ENCODE results near the gene LRMDA. TPM values are rescaled to one million over a fixed set of nuclear protein-coding genes. Genes with fewer than 3 reads are reported as not detected.

Gene LRMDA
- total RNA-seq, 3 donors from 2014 or later (not counting 1 experiment from before 2014, with no cell fraction given) = 1.4 to 2.4 (median 2.1) TPM

DNA sequence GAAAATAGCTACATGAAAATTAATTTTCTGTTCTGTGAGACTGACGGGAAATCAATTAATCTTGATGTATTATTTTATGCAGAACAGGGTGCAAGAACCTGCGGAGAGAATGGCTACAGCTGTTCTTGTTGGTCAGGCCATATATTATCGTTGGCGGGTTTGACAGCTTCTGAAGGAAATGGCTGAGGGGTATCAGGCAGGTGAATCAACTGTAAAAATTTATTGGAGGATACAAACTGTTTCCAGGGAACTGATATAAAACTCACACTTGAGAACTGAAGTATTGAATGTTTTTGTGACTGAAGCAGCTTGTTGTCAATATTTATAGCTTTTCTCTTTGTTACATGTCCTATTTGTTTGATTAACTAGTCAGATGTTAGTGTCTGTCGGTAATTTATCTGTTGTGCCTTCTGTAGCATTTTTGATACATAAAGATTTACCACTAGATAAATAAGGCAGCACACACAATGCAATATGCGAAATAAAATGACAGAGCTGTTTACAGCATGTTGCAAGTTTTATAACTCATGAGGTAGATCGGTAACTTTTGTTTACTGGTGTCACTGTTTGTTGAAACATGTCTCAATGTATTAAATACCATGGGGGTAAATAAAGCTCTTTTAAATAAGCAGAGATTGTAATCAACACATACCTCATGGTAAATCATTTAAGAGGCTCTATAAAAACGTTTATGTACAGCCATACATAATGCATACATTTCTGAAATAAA, 308.2 kb downstream of the LRMDA start:
- Mint-ChIP-seq H3K27me3 (ENCODE audit: low read depth in 2 of 2) (peaks cover 0 to 8% of the 10 kb centered on the region in 2 donors), H3K36me3 (no peaks in the 10 kb centered on the region), H3K4me3 (no peak overlapping the region), H3K4me1 (no peaks in the 10 kb centered on the region), H3K27ac (no peak overlapping the region), H3K9me3 (no peaks in the 10 kb centered on the region)
- Histone ChIP-seq H3K4me1 (ENCODE audit: control insufficient read depth, insufficient read depth, low read length) (no peaks in the 10 kb centered on the region), H3K27ac (ENCODE audit: low read length) (no peak overlapping the region), H3K4me3 (ENCODE audit: low read length) (no peak overlapping the region), H3K9me3 (ENCODE audit: control insufficient read depth, insufficient read depth, low read length) (no peaks in the 10 kb centered on the region), H3K36me3 (ENCODE audit: control insufficient read depth, insufficient read depth, low read length) (no peaks in the 10 kb centered on the region), H3K27me3 (ENCODE audit: control insufficient read depth, insufficient read depth, low read length) (no peaks in the 10 kb centered on the region)
- no peak for ATAC-seq
- 86% methylated on average over 5 of the region's 8 CpGs for WGBS (ENCODE audit: insufficient coverage)
- intact Hi-C loops (cut with micrococcal nuclease) = no loop called here
- TF ChIP-seq, protein P1, sequence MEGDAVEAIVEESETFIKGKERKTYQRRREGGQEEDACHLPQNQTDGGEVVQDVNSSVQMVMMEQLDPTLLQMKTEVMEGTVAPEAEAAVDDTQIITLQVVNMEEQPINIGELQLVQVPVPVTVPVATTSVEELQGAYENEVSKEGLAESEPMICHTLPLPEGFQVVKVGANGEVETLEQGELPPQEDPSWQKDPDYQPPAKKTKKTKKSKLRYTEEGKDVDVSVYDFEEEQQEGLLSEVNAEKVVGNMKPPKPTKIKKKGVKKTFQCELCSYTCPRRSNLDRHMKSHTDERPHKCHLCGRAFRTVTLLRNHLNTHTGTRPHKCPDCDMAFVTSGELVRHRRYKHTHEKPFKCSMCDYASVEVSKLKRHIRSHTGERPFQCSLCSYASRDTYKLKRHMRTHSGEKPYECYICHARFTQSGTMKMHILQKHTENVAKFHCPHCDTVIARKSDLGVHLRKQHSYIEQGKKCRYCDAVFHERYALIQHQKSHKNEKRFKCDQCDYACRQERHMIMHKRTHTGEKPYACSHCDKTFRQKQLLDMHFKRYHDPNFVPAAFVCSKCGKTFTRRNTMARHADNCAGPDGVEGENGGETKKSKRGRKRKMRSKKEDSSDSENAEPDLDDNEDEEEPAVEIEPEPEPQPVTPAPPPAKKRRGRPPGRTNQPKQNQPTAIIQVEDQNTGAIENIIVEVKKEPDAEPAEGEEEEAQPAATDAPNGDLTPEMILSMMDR (IDR thresholded peaks at IDR 0.05) = no peak
- DNase-seq = no peak

DNA sequence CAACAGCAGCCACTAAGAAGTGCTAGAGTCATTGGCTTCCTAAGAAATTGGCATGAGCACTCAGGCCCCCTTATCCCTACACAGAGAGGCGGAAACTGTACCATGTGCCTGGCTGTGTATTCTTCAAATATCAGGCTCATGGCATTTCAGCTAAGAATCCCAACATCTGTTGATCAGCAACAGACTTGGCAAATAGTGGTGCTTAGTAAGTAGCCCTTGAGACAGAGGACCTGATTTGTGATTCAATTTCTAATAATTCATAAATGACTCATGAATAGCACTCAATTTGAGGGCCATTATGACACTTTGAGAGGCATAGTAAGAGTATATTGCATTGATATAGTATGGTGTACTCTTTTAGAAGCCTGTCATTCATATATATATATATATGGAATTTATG, 309.1 kb downstream of the LRMDA start:
- H3K4me1 ChIP-seq (ENCODE audit: control insufficient read depth, insufficient read depth, low read length) = no peaks in the 10 kb centered on the region
- intact Hi-C loops (cut with micrococcal nuclease) = no loop called here
- no peak for ATAC-seq
- WGBS (ENCODE audit: insufficient coverage) = 91% methylated on average over 1 of the region's 1 CpG
- DNase-seq = no peak
- Mint-ChIP-seq H3K36me3 (no peaks in the 10 kb centered on the region), H3K27ac (no peak overlapping the region), H3K9me3 (no peaks in the 10 kb centered on the region), H3K4me1 (no peaks in the 10 kb centered on the region), H3K27me3 (ENCODE audit: low read depth in 2 of 2) (peaks cover 0 to 8% of the 10 kb centered on the region in 2 donors), H3K4me3 (no peak overlapping the region)
- no peaks in the 10 kb centered on the region for H3K9me3 ChIP-seq (ENCODE audit: control insufficient read depth, insufficient read depth, low read length)
- H3K27ac ChIP-seq (ENCODE audit: low read length) = no peak overlapping the region
- TF ChIP-seq, protein P1 (IDR thresholded peaks at IDR 0.05) = no peak
- H3K27me3 ChIP-seq (ENCODE audit: control insufficient read depth, insufficient read depth, low read length) = no peaks in the 10 kb centered on the region
- H3K4me3 ChIP-seq (ENCODE audit: low read length) = no peak overlapping the region
- H3K36me3 ChIP-seq (ENCODE audit: control insufficient read depth, insufficient read depth, low read length) = no peaks in the 10 kb centered on the region

DNA sequence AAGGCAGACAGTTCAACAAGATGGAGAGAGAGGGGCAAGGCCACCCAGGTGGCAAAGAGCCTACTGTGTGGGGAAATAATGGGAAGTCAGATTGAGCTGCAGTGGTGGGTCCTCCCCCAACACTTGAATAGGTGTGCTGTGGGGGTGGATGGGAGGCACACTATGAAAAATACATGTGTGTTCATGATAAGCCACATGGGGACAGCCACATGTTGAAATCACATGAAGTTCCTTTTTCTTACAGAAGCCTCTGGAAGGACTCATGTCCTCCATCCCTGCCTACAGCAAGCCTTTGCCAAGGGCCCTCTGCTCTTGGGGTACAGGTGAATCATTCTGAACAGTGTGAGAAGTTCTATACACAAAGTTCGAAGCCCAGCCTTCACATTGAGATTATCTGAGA, 310.9 kb downstream of the LRMDA start:
- no peaks in the 10 kb centered on the region for H3K9me3 ChIP-seq (ENCODE audit: control insufficient read depth, insufficient read depth, low read length)
- TF ChIP-seq, protein P1 (IDR thresholded peaks at IDR 0.05) = no peak
- intact Hi-C loops (cut with micrococcal nuclease) = no loop called here
- Mint-ChIP-seq H3K27me3 (ENCODE audit: low read depth in 2 of 2) (peaks cover 8 to 10% of the 10 kb centered on the region in 2 donors), H3K36me3 (no peaks in the 10 kb centered on the region), H3K9me3 (no peaks in the 10 kb centered on the region), H3K4me3 (no peak overlapping the region), H3K27ac (no peak overlapping the region), H3K4me1 (no peaks in the 10 kb centered on the region)
- H3K27me3 ChIP-seq (ENCODE audit: control insufficient read depth, insufficient read depth, low read length) = no peaks in the 10 kb centered on the region
- H3K4me1 ChIP-seq (ENCODE audit: control insufficient read depth, insufficient read depth, low read length) = no peaks in the 10 kb centered on the region
- DNase-seq (no peak), ATAC-seq (no peak)
- H3K4me3 ChIP-seq (ENCODE audit: low read length) = no peak overlapping the region
- H3K36me3 ChIP-seq (ENCODE audit: control insufficient read depth, insufficient read depth, low read length) = no peaks in the 10 kb centered on the region
- no peak overlapping the region for H3K27ac ChIP-seq (ENCODE audit: low read length)
- WGBS (ENCODE audit: insufficient coverage) = 93% methylated on average over 1 of the region's 1 CpG

DNA sequence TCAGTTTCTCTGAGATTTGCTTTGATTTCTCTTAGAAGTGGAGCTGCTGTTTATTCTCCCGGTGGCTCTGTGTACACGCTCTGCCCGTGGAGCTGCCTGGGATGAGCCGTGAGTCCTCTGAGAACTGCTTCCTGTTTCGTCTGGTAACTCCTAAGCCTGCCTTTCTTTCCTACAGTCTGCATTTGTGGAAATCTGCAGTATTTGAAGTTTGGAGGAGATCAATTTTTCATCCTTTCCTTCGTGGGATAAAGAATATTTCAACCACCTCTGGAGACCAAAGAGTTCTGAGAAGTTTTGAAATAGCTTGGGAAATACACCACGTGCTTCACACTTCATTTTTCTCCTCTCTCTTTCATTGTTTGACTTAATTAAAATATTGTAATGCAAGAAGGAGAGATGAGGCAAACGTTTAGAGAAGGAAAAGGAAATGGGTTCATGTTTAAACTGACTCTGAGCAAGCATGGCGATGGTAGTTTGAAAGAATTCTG, 311.9 kb downstream of the LRMDA start:
- H3K36me3 ChIP-seq (ENCODE audit: control insufficient read depth, insufficient read depth, low read length) = no peaks in the 10 kb centered on the region
- no peaks in the 10 kb centered on the region for H3K4me1 Mint-ChIP-seq
- no peaks in the 10 kb centered on the region for H3K4me1 ChIP-seq (ENCODE audit: control insufficient read depth, insufficient read depth, low read length)
- no peak overlapping the region for H3K4me3 Mint-ChIP-seq
- no peaks in the 10 kb centered on the region for H3K27me3 ChIP-seq (ENCODE audit: control insufficient read depth, insufficient read depth, low read length)
- intact Hi-C loops (cut with micrococcal nuclease) = no loop called here
- no peak overlapping the region for H3K4me3 ChIP-seq (ENCODE audit: low read length)
- no peak overlapping the region for H3K27ac ChIP-seq (ENCODE audit: low read length)
- H3K9me3 ChIP-seq (ENCODE audit: control insufficient read depth, insufficient read depth, low read length) = no peaks in the 10 kb centered on the region
- TF ChIP-seq, protein P1 (IDR thresholded peaks at IDR 0.05) = no peak
- H3K27me3 Mint-ChIP-seq (ENCODE audit: low read depth in 2 of 2) = peaks cover 6 to 10% of the 10 kb centered on the region in 2 donors
- no peaks in the 10 kb centered on the region for H3K36me3 Mint-ChIP-seq
- 84% methylated on average over 6 of the region's 9 CpGs for WGBS (ENCODE audit: insufficient coverage)
- no peak for ATAC-seq
- DNase-seq = no peak
- H3K9me3 Mint-ChIP-seq = no peaks in the 10 kb centered on the region
- H3K27ac Mint-ChIP-seq = no peak overlapping the region

All from natural killer cell (primary cell).